CD4-positive, alpha-beta T cell (primary cell): ENCODE results near the gene DDX59. TPM values are rescaled to one million over a fixed set of nuclear protein-coding genes. Genes with fewer than 3 reads are reported as not detected.
"Not testable (repeated sequence)": the region's sequence is repeated elsewhere in the genome, so short reads cannot be mapped to it uniquely, and the experiment has no call there.

ENCODE experiments used
- ATAC-seq: fragments of 200-7000 bp; cut with Tn5 transposase; one replicate; pipeline ENCODE4 v1.10.0; 2022; ENCODE audit warnings: mild to moderate bottlenecking; ENCODE audit not compliant: poor library complexity
- CTCF ChIA-PET: fragments of 350-600 bp; sonication (Branson Sonifier 250); formaldehyde crosslinking; loops from one replicate; lab custom pipeline; 2021; ENCODE audit warnings: antibody characterized with exemption, inconsistent platforms; lab: Charles Lee
- POLR2A ChIA-PET: fragments of 350-600 bp; sonication (Branson Sonifier 250); formaldehyde crosslinking; loops from one replicate; lab custom pipeline; 2021; ENCODE audit warnings: antibody characterized with exemption, inconsistent platforms; lab: Charles Lee
- DNase-seq, 14 experiments: peaks; one replicate each; pipeline ENCODE4 v3.0.0-alpha.2; 2013 to 2020; ENCODE audit warnings: mixed read lengths in 2 of 14
- H3K27ac ChIP-seq, 2 donors: one replicate each; pipeline versions ENCODE4 v1.5.1 to v1.7.0; 2013; ENCODE audit warnings: low read length in 2 of 2, low read depth in 1 of 2, mild to moderate bottlenecking in 1 of 2
- H3K27me3 ChIP-seq, 2 experiments: 1 replicate in 1 of 2; 2 replicates in 1 of 2; pipeline versions ENCODE4 v1.6.1 to v1.7.0; 2013; ENCODE audit warnings: low read length in 2 of 2, control low read depth in 1 of 2, mild to moderate bottlenecking in 1 of 2, moderate library complexity in 1 of 2; ENCODE audit not compliant: insufficient read depth in 2 of 2, control insufficient read depth in 1 of 2
- H3K36me3 ChIP-seq: one replicate; pipeline ENCODE4 v1.6.1; 2013; ENCODE audit warnings: low read length, control low read depth; ENCODE audit not compliant: insufficient read depth
- H3K4me1 ChIP-seq: one replicate; pipeline ENCODE4 v1.6.1; 2013; ENCODE audit warnings: low read length, control low read depth; ENCODE audit not compliant: insufficient read depth
- H3K4me3 ChIP-seq: one replicate; pipeline ENCODE4 v1.5.1; 2013; ENCODE audit warnings: mild to moderate bottlenecking, low read length, moderate library complexity
- H3K9me3 ChIP-seq, 2 experiments: 1 replicate in 1 of 2; 2 replicates in 1 of 2; pipeline versions ENCODE4 v1.6.1 to v1.7.0; 2013; ENCODE audit warnings: low read length in 2 of 2, mild to moderate bottlenecking in 2 of 2, control low read depth in 1 of 2, moderate library complexity in 1 of 2; ENCODE audit not compliant: control insufficient read depth in 1 of 2, insufficient read depth in 1 of 2
- H3K27ac Mint-ChIP-seq: one replicate; pipeline ENCODE4 v1.8.0; 2020; ENCODE audit warnings: mixed read lengths
- H3K27me3 Mint-ChIP-seq: one replicate; pipeline ENCODE4 v1.8.0; 2021; ENCODE audit warnings: mixed read lengths
- H3K36me3 Mint-ChIP-seq: one replicate; pipeline ENCODE4 v1.8.0; 2021; ENCODE audit warnings: low read depth, mixed read lengths
- H3K4me1 Mint-ChIP-seq: one replicate; pipeline ENCODE4 v1.8.0; 2021; ENCODE audit warnings: low read depth, mixed read lengths
- H3K4me3 Mint-ChIP-seq: one replicate; pipeline ENCODE4 v1.8.0; 2020; ENCODE audit warnings: mild to moderate bottlenecking, mixed read lengths
- H3K9me3 Mint-ChIP-seq: one replicate; pipeline ENCODE4 v1.8.0; 2020; ENCODE audit warnings: mixed read lengths
- CTCF ChIP-seq: fragments of 200-600 bp; IDR thresholded peaks from one replicate; pipeline ENCODE4 v1.8.0; 2022; ENCODE audit warnings: antibody characterized with exemption, mild to moderate bottlenecking
- intact Hi-C, 2 experiments: fragments of 100-400 bp; cut with DNase I in 1 of 2; cut with micrococcal nuclease in 1 of 2; formaldehyde crosslinking; loops; one replicate each; pipeline versions ENCODE4 v1.15.1 to v1.9.0; 2023 to 2025; cut with DNase I, micrococcal nuclease
- total RNA-seq, 174 experiments: library from RNA in 2 of 174; stranded (reverse) in 2 of 174; gene quantifications; one replicate each; pipeline ENCODE4 v1.2.3 and lab custom pipeline; 2021 to 2026

Gene DDX59
- total RNA-seq, 2 experiments from 2014 or later: 24.7 to 27.6 TPM

GRCh38 chr1:200631375-200631774, 38.3 kb downstream of the DDX59 start:
- Histone ChIP-seq H3K27me3 (no peaks in the 10 kb centered on the region), H3K27ac (no peak overlapping the region), H3K4me1 (peaks cover 12% of the 10 kb centered on the region), H3K36me3 (no peaks in the 10 kb centered on the region), H3K4me3 (no peak overlapping the region), H3K9me3 (no peaks in the 10 kb centered on the region)
- H3K4me3 Mint-ChIP-seq: no peak overlapping the region
- H3K36me3 Mint-ChIP-seq: no peaks in the 10 kb centered on the region
- H3K27me3 Mint-ChIP-seq: no peaks in the 10 kb centered on the region
- H3K4me1 Mint-ChIP-seq: peaks cover 12% of the 10 kb centered on the region
- ChIA-PET CTCF (interaction anchor here (1.0 kb wide), 1 partner anchor 9 kb away, joined by 3 read pairs; no protein-coding TSS in a partner anchor), POLR2A (no interaction called here)
- DNase-seq: no peak
- no peak for ATAC-seq
- no peak for TF ChIP-seq CTCF
- intact Hi-C loops: no loop called here
- no peak overlapping the region for H3K27ac Mint-ChIP-seq
- H3K9me3 Mint-ChIP-seq: no peaks in the 10 kb centered on the region

GRCh38 chr1:200630515-200630899, 39.2 kb downstream of the DDX59 start:
- H3K27ac Mint-ChIP-seq, ATAC-seq, H3K9me3 Mint-ChIP-seq, intact Hi-C loops, H3K36me3 Mint-ChIP-seq, H3K9me3 ChIP-seq, DNase-seq, H3K4me3 Mint-ChIP-seq, H3K27ac ChIP-seq, H3K4me3 ChIP-seq, H3K36me3 ChIP-seq, H3K27me3 ChIP-seq, H3K27me3 Mint-ChIP-seq: not testable (repeated sequence)
- CTCF ChIA-PET: interaction anchor here (1.0 kb wide), 1 partner anchor 8 kb away, joined by 3 read pairs; no protein-coding TSS in a partner anchor
- POLR2A ChIA-PET: interaction anchor here (1.1 kb wide), 1 partner anchor 40 kb away, joined by 3 read pairs; no protein-coding TSS in a partner anchor
- peaks cover 14% of the 10 kb centered on the region for H3K4me1 Mint-ChIP-seq
- H3K4me1 ChIP-seq: peaks cover 12% of the 10 kb centered on the region

- POLR2A ChIA-PET: interaction anchor here (1.1 kb wide), 1 partner anchor 41 kb away, joined by 3 read pairs; no protein-coding TSS in a partner anchor
- Mint-ChIP-seq H3K9me3 (no peaks in the 10 kb centered on the region), H3K4me1 (peaks cover 19% of the 10 kb centered on the region), H3K27ac (no peak overlapping the region), H3K36me3 (no peaks in the 10 kb centered on the region), H3K27me3 (no peaks in the 10 kb centered on the region), H3K4me3 (no peak overlapping the region)
- ATAC-seq: no peak
- CTCF ChIA-PET: no interaction called here
- Histone ChIP-seq H3K27ac (no peak overlapping the region), H3K36me3 (no peaks in the 10 kb centered on the region), H3K9me3 (no peaks in the 10 kb centered on the region), H3K4me1 (peaks cover 12% of the 10 kb centered on the region), H3K27me3 (no peaks in the 10 kb centered on the region), H3K4me3 (no peak overlapping the region)
- no peak for TF ChIP-seq CTCF
- intact Hi-C loops: no loop called here
- no peak for DNase-seq
Observed at GRCh38 chr1:200629876-200630514, 39.7 kb downstream of the DDX59 start.
